GM18907 (cell line): ENCODE results near the gene RIMBP2.
"Not testable (repeated sequence)": the region's sequence is repeated elsewhere in the genome, so short reads cannot be mapped to it uniquely, and the experiment has no call there.

Experiments
- ATAC-seq: cut with Tn5 transposase; IDR thresholded peaks from one replicate; pipeline ENCODE4 v1.9.1; 2021; ENCODE audit warnings: mild to moderate bottlenecking, moderate library complexity; ENCODE audit not compliant: unreplicated experiment

RIMBP2 gene

DNA sequence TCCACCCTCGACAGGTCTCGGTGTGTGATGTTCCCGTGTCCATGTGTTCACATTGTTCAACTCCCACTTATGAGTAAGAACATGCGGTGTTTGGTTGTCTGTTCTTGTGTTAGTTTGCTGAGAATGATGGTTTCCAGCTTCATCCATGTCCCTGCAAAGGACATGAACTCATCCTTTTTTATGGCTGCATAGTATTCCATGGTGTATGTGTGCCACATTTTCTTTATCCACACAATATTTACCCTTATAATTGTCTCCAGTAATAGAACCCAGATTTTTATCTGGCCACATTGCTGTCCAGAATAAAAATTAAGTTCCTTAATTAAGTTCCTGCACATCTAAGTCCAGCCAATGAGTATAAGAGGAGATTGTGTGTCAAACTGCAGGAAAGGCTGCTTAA is 22.3 kb upstream of the RIMBP2 start:
- ATAC-seq: not testable (repeated sequence)

DNA sequence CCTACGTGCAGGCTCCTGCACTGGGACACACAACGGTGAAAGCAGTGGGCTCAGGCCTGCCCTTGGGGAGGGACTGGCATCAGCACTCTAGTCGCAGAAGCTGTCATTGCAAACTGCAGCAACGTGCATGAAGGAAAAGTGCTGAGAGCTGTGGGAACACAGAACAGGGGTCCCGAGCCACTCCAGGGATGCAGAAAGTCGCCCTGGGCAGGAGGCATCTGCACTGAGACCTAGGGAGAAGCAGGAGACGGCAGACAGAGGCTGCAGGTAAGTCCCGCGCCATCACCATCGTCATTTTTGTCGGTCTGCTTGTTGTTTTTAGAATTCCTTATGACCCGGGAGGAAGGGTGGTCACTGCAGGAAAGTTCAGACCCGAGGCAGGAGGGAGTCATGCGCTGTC is 21.6 kb upstream of the RIMBP2 start:
- ATAC-seq: no peak

DNA sequence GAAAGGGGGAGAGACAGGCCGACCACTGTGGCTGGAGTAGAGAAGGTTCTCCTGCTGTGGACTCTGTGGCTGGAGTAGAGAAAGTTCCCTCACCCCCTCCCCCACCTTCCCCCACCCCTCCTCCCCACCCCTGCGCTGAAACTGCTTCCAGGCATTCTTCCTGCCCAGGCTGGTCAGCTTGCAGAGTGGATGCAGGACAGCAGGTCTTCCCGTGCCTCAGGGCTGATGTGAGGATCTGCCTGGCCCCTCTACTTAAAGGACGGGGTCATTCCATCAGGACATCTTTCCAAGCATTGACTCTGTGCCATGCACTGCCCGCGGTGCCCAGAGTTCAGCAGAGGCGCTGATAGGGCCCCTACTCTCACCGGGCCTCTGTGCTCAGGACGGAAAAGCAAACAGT is 13.2 kb upstream of the RIMBP2 start:
- ATAC-seq: no peak

DNA sequence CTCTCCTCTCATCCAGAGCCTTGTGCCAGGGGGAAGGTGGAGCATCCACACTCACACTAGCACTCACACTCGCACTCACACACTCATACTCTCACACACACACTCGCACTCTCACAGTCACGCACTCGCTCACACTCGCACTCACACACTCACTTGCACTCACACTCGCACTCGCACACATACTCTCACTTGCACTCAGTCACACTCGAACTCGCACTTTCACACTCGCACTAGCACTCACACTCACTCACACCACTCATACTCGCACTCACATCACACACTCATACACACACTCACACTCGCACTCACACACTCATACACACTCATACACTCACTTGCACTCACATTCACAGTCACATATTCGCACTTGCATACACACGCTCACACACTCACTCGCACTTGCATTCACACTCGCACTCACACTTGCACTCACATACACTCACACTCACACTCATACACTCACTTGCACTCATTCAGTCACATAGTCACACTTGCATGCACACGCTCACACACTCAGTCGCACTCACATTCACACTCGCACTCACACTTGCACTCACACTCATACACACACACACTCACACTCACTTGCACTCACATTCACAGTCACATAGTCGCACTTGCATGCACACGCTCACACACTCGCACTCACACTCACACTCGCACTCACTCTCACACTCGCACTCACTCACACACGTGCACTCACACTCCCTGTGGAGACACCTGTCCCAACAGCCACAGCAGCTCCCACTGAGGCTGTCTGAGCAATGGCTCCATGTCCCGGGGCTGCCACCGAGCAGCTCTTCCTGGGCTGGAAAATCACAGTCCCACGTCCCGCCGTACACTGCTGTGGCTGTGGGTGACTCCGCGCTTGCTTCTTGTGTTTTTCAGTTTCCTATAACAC is 12.3 kb upstream of the RIMBP2 start:
- no peak for ATAC-seq

DNA sequence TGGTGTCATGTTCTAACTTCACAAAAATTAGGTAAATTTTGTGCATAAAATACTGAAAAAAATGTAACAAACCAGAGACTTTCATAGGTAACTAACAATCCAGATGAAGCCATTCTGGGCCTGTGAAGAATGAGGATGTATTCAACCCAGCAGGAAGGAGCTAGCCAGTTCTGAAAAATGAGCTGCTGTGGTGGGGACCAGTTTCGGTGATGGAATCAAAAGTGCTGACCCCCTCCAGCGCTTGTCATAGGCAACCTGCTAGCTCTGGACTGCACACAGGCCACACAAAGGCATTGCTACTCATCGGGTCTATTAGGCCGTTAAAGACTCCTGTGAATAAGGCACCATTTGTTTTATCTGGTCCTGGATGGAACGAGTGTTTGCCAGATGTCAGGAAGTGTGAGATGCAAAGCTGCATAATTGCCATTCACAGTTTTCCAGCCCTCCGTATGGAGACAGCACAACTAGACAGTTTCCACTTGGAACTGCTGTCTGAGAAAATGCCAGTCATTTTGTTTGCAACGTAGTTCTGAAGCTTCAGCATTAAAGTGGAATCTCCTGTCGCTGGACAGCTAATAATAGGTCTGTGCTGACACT is 3.3 kb upstream of the RIMBP2 start:
- no peak for ATAC-seq

DNA sequence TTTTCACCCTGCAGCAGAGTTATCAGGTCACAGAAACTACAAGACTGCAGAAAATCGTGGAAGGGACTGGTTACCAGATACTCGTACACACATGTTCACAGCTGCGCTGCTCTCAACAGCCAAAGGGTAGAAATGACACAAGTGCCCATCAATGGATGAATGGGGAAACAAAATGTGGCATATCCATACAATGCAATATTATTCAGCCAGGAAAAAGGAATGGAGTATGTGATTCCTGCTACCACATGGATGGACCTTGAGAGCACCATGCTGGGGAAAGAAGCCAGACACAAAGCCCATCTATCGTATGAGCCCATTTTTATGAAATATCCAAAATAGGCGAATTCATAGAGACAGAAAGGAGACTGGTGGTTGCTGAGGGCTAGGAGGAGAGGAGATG is 1.7 kb upstream of the RIMBP2 start:
- ATAC-seq: no peak

DNA sequence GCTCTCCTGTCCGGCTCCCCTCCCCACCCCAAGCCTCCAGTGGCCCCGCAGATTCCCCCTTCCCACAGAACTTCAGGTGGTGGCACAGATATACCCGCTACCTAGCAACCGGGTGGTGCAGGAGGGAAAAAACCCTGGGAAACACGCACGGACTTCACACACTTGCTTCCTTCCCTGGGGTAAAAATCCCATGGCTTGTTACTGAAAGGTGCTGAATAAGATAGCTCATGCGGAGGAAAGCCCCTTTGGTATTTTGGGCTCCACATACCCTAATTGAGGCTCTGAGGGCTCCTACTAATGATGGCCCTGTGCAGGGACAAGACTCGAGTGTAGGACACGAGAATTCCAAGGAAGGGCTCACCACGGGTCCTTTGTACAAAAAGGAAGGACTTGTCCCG is 869 bp upstream of the RIMBP2 start:
- ATAC-seq: no peak

DNA sequence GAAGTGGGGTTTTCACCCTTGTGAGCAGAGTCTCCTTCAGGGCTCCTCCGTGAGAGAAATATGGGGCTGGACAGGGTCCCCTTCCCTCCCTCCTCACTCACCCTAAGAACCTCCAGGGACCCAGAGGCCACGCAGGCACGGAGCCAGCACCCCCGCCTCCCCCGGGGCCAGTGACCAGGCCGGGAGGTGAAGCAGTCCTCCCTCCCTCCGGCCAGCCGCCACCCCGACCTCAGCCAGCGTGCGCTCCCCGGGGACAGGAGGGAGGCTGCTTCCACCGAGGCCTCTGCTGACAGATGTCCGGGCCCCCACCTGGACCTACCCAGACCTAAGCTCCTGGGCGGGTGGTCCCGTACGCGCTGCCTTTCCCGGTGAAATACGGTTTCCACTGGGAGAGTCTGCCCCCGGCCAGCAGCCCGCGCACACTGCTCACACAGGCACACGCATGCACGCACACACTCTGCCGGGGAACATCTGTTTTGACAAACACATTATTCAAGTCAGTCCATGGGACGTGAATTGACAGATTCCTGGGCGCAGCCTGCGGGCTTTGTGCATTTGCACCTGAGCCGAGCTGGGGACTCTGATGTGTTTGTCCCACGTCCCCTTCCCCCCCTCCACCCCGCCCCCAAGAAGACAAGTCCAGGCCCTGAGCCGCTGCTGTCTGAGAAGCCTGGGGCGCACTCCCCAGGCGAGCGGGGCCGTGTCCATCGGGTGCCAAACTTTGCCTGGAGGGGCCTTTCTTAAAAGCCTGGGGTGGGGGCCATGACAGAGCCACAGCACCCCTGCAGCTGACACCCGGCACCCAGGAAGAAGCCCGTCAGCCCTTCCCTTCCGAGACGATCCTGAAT is 725 bp downstream of the RIMBP2 start:
- no peak for ATAC-seq

DNA sequence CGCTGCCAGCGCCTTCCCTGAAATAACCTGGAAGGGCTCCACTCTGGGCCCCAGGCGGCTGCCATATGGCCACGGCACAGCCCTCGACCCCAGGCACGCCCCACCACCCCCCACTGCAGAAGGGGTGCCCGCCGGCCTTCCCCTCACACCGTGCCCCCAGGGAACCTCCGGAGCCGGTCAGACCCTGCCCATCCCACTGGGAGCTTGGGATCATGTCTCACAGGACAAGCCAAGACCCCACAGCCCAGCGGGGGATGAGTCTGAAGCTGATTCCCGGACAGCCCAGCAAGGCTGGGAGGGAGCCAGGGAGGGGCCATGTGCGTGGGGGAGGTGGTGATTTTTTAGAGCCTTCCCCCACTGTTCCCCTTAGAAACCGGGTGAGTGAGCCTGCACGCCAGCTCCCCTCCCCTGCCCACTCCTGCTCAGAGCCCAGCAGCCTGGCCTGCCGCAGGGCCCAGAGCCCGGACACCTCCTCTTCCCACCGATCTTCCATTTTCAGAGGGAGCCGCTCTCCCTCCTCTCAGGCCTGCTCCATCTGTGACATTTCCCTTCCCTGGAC is 1.4 kb downstream of the RIMBP2 start:
- ATAC-seq: no peak

DNA sequence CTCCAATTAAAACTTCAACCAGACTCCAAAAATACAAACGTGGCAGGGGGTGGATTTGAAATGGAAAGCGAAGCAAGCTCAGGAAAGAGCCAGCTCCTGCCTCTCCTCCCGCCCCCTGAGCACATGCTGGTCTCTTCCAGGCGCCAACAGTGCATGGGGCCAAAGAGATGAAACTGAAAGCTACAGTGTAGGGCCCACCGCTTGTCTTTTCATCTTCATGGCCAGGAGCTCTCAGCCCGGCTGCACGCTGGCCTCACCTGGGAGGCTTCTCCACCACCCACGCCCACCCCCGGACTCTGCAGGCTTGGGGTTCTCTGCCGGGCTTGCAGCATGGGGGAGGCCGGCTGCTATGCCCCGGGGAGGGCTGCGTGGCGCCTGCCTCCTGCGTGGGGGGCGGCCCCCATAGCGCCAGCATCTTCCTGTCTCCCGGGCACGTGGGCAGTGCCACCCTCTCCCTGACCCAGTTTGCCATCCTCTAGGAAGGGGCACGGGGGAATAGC is 2.0 kb downstream of the RIMBP2 start:
- no peak for ATAC-seq

DNA sequence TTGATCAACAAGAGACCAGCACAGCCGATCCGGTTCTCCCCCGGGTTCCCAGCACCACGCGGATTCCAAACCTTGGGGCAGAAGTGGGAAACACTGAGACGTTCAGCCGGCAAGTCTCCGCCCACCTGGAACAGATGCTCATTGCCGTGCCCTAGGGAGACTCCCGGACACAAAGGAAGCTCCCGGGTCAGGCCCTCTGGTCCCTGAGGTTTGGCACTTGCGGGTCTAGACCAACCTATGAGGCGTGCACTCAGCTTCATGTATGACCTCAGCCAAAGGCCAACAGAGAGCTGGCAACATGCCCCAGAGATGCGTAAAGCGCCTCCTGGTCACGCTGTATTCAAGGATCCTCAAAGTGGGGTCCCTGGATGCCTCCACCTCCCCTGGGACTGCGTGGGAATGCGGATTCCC is 2.5 kb downstream of the RIMBP2 start:
- no peak for ATAC-seq

DNA sequence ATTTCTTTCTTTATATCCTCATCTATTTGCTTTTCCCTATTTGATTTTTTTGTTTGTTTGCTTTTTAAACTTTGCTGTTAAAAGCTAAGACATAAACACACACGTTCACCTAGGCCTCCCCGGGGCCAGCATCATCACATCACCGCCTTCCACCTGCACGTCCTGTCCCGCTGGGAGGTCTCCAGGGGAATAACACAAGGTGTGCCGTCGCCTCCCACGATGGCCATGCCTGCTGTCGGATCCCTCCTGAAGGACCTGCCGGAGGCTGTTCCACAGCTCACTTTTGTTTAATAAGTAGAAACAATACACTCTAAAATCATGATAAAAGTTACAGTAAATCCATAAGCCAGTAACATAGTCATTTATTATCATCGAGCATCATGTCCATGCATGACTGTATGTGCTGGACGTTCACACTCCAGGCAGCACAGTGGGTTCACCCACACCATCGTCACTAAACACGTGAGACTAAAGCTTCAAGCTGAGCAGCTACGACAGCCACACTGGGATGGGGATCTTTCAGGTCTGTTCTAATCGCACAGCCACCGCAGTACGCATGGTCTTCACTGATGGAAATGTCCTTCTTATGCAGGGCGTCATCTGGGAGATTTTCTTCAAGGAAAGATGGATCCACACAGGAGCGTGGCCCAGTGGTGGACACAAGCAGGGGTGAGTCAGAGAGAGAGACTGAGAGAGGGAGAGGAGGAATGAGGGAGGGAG is 3.6 kb downstream of the RIMBP2 start:
- ATAC-seq: no peak

DNA sequence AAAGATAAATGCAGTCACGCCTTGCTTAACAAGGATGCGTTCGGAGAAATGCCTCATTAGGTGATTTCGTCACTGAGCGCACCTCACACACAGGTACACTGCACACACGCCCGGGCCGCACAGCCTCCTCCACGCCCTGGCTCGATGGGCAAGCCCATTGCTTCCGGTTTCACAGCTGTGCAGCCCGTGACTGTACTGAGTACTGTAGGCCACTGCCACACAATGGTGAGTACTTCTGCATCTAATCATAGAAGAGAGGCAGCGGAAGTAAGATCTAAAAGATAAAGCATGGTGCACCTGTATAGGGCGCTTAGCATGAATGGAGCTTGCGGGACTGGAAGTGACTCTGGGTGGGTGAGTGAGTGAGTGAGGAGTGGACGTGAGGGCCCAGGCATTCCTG is 4.3 kb downstream of the RIMBP2 start:
- ATAC-seq: no peak

DNA sequence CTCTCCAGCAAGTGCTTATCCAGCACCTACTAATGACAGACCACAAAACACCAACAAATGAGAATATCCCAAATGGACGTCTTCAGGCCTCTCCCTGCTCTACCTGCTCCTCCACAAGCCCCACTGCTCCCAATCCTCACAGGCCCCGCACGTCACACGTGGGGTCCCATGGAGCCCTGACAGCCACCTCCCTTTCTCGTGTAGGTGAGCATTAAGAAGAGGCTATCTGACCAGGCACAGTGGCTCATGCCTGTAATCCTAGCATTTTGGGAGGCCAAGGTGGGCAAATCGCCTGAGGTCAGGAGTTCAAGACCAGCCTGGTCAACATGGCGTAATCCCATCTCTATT is 5.4 kb downstream of the RIMBP2 start:
- no peak for ATAC-seq

DNA sequence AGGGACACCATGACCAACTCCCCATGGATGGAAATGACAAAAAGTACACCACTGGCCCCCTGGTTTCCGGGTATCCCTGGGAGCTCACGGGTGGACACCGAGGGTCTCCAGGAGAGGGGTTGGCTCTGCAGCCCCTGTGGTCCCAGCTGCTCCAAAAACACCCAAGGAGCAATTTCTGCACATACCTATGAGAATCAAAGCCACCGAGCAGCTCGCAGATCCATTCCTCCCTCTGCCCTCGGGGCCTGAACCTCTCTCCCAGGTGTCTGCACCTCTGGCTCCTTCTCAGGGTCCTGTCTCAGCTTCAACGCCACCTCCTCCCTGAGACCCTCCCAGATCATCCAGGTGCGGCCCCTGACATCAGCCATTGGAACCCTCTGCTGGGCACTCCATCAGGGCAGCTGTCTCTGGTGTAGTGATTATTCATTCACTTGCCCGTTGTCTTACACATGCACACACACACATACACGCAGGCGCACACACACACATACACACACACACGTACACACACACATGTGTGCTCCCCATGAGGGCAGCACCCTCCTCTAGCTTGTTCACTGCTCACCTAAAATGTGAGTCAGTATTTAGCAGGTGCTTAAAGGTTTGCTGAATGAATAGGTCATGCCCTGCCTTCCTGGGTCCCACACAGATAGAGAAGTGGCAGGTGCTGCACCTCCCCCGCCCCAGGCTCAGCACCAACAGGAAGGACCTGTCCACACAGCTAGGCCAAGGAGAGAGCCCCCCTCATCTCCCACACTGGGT is 5.9 kb downstream of the RIMBP2 start:
- no peak for ATAC-seq

DNA sequence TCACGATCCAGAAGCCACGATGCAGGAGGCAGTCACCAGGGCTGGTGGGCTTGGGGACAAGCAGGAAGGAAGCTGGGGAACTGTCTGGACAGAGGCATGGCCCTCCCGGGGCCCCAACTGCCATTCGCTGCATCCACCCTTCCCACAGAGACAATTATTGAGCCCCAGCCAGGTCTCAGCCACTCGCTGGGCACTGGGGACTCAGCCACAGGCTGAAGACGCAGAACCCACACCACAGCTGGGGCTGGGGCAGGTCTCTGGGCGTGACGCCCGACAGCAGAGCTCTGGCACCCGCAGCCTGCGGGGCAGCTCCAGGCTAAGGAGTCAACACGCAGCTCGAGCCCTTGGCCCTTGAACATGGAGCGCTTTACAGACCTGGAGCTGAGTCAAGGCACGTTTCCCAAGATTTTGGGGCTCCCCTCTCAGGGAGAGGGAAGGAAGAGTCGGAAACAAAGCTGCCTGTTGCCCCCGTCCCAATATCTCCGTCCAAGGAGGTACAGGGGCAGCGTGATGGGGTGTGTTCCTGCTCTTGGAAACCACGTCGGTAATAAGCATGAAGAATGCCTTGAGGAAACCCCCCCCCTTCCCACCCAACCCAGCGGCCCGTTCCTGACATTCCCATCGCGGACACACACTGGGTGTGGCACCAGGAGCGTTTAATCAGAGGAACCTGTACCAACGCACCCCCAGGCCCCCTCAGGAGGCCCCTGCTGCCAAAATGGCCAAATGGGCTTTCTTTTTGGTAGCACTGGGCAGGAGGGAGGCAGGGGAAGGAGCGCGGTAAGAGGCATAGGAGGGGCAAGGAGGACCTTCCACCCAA is 6.7 kb downstream of the RIMBP2 start:
- no peak for ATAC-seq

DNA sequence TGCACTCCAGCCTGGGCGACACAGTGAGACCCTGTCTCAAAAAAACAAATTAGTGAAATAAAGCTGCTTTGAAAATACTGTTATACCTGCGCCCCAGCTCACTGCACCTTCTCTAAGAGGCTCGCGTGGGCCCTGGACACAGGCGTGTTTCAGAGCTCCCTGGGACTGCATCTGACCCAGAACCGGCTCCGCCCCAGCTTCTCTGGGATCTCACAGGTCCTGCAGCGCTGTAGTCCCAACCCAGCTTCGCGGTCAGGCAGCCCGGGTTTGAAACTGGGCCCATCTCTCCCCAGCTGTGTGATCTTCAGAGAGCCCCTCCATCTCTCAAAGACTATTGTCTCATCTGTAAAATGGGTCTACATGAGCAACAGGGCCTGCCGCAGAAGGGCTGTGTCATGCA is 7.5 kb downstream of the RIMBP2 start:
- no peak for ATAC-seq

DNA sequence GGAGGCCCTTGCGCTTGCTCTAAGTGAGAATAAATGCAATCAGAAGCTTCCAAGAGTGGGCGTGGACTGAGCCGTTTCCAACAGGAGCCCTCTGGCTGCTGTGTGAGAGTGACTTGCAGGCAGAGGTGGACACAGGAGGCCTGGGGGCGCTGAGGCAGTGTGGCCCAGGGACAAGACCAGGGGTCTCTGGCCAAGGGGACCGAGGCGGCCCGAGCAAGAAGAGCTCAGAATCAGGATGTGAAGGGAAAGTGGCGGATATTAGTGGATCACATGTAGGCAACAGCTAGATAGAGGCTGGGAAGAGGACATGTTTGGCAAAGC is 8.6 kb downstream of the RIMBP2 start:
- ATAC-seq: no peak

DNA sequence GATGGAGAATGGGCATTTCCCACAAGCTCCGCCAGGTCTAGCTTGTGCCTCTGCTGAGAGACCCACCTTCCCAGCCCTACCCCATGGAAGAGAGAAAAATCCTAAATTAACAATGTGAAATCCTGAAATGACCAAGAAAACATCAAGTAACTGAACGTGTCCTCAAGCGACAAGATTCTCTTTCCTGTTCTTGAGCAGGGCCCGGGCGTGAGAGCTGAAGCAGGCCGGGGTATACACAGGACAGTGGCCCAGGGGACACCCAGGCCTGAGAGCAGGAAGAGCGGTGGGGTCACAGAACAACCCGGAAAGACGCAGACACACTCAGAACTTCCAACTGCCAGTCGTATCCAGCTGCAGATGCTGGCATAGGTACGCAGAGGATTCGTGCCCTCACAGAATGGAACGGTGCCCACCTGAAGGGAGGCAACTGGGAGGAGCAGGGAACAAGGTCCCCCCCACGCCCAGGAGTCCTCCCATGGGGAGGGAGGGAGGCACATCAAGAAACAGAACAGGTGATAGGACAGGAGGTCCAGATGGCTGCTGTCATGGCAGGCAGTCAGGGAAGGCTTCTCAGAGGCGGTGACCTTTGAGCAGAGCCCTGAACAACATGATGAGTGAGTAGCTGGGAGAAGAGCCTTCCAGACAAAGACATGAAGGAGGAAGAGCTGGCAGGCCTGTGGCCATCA is 9.1 kb downstream of the RIMBP2 start:
- no peak for ATAC-seq
